Breast epithelium (tissue), 3 donors: ENCODE results near the gene CYFIP2.

Experiments
- CTCF ChIP-seq, 3 donors: fragments of 450-650 bp; IDR thresholded peaks; one replicate each; pipeline ENCODE4 v1.5.1; 2016 to 2017; ENCODE audit warnings: antibody characterized with exemption in 3 of 3, mild to moderate bottlenecking in 3 of 3, moderate library complexity in 3 of 3
- POLR2A ChIP-seq: fragments of 450-650 bp; IDR thresholded peaks from one replicate; pipeline ENCODE4 v1.6.1; 2016; ENCODE audit warnings: antibody characterized with exemption, mild to moderate bottlenecking, moderate library complexity
- POLR2AphosphoS5 ChIP-seq, 3 donors: sonication (generic); formaldehyde crosslinking; IDR thresholded peaks; one replicate each; pipeline ENCODE4 v1.6.1; 2017; ENCODE audit warnings: antibody characterized with exemption in 3 of 3

DNA sequence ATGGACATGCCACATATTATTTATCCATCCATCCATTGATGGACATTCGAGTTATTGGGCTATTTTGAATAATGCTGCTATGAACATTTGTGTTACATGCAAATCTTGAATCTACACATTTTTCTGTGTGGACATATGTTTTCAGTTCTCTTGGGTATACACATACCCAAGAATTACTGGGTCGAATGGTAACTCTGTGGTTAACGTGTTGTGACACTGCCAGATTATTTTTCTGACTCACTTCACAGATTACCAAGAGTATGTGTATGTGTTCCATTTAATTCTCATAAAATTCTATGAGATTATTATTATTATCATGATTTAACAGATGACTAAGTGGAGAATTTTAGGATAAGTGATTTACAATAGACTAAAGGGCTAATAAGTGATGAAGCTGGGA, 26.7 kb downstream of the CYFIP2 start:
- no peak for TF ChIP-seq CTCF (IDR thresholded peaks at IDR 0.05)
- no peak for TF ChIP-seq POLR2AphosphoS5 (IDR thresholded peaks at IDR 0.05)
- no peak for TF ChIP-seq POLR2A
